HFF-Myc (cell line): ENCODE data around the gene TRH.

Experiments used
- DNase-seq: peaks from one replicate; pipeline ENCODE4 v3.0.0-alpha.2; 2011; ENCODE audit warnings: low read depth; ENCODE audit errors: extremely low read depth
- H3K4me3 ChIP-seq: replicated peaks from 2 replicates; pipeline ENCODE4 v1.5.1; 2011; ENCODE audit warnings: low read depth, mild to moderate bottlenecking, control low read depth, low read length
- TF ChIP-seq, protein P1 (sequence below): IDR thresholded peaks from 2 replicates; pipeline ENCODE4 v1.5.1; 2012; ENCODE audit warnings: mild to moderate bottlenecking, low read depth, low read length, control low read depth; ENCODE audit errors: missing control alignments

Gene TRH

DNA sequence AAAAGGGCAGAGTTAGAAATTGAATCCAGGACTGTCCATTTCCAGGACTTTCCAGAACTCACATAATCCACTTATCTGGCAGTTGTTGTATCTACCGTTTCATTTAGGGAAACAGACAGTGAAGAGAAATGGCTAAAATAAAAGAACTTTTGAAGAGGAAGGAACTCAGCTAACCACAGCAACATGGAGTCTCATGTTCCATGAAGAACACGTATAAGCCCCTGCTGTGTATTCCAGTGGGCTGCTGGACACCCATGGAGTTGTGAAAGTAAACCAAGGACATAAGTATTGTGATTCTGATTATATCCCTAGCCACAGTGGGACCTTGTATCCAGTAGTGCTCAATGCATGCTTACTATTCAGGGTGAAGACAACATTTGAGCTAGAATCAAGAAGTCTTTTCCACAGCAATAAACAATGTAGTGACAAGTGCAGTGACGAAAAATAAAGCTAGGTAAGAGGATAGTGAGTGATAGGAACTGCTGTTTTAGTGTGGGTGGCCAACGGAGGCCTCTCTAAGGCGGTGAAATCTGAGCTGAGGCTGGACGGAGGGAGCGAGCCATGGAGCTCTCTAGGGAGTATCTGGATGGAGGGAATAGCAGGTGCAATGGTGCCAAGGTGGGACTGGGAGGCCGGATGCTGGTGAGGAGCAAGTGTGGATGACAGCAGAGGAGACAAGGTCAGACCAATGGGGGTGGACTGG, 26.8 kb upstream of the TRH start:
- TF ChIP-seq, protein P1, sequence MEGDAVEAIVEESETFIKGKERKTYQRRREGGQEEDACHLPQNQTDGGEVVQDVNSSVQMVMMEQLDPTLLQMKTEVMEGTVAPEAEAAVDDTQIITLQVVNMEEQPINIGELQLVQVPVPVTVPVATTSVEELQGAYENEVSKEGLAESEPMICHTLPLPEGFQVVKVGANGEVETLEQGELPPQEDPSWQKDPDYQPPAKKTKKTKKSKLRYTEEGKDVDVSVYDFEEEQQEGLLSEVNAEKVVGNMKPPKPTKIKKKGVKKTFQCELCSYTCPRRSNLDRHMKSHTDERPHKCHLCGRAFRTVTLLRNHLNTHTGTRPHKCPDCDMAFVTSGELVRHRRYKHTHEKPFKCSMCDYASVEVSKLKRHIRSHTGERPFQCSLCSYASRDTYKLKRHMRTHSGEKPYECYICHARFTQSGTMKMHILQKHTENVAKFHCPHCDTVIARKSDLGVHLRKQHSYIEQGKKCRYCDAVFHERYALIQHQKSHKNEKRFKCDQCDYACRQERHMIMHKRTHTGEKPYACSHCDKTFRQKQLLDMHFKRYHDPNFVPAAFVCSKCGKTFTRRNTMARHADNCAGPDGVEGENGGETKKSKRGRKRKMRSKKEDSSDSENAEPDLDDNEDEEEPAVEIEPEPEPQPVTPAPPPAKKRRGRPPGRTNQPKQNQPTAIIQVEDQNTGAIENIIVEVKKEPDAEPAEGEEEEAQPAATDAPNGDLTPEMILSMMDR: no peak
- no peak overlapping the region for H3K4me3 ChIP-seq
- no peak for DNase-seq

DNA sequence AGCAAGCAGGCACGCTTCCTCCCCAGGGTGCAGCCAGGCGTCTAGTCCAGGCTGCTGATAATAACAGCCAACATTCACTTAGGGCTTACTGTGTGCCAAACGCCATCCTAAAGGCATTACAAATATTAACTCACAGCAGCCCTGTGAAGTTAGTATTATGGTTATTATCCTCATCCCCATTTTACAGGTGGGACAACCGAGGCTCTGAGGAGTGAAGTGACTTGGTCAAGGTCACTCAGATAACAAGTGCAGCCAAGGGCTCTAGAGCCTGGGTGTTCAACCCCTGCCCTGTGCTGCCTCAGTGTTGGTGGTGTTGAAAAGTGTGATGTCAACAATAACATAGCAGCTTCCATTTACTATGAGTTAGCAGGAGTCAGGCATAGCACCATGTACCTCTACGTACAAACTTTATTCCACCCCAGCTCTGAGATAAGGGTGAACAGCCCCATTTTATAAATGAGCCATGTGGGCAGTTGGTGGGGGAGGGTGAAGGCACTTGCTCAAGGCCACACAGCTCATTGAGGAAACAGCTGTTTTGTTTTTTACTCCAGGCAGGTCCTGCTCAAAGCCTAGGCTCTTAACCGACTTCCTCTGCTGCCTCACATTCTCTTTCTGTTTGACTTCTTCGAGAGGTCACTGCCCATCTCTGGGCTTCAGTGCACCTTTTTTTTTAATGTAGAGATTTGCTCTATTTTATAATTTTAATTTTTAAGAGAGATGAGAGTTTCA, 24.0 kb upstream of the TRH start:
- TF ChIP-seq, protein P1: no peak
- no peak overlapping the region for H3K4me3 ChIP-seq
- DNase-seq: no peak

DNA sequence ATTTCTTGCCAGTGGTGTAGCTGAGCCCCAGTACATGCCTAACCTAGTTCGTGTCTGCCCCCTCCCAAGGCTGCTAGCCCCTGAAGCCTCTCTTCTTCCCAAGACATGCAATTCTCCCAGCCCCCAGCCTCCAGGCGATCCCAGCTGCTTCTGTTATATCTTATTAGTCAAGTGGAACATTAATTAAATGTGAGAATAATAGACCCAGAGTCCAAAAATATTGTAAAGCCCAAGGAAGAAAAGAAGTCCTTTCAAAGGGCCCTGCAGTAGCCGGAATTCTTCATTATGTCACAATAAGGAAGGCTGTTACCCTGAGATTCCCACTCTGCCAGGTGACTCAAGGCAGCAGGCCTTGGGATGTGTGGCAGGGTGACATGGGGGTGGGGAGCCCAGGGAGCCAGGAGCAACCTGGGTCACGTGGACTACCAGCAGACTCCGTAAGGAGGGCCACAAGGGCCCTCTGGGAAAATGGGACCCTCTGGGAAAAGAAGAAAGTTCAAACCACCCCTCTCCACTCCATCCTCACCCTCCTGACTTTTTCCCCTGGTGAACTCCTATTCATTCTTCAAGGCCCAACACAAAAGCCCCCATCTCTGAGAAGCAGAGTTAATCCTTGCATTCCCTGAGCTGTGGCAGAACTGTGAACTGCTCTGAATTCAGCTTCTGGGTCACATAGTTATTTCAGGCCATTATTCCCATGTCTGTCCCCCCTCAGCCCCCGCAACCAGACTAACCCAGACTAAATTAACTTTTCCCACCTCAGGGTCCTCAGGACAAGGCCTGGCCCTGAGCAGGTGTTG, 21.8 kb upstream of the TRH start:
- H3K4me3 ChIP-seq: no peak overlapping the region
- no peak for DNase-seq
- TF ChIP-seq, protein P1: no peak

DNA sequence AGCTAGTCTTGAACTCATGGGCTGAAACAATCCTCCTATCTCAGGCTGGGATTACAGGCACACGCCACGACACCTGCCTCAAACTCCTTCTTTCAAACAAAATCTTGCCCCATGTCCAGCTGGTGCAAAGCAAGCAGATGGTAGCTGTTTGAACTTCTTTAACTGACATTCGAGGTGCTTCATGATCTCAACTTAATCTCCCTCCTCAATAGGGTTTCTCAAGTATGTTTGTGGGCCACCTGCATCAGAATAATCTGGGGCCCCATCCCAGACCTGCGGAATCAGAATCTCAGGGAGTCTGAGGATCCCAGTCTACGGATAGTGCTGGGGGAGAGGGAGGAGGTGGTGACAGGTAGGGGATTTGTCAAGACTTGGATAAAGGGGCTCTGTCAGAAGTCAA, 20.9 kb upstream of the TRH start:
- TF ChIP-seq, protein P1: no peak
- no peak overlapping the region for H3K4me3 ChIP-seq
- DNase-seq: no peak

DNA sequence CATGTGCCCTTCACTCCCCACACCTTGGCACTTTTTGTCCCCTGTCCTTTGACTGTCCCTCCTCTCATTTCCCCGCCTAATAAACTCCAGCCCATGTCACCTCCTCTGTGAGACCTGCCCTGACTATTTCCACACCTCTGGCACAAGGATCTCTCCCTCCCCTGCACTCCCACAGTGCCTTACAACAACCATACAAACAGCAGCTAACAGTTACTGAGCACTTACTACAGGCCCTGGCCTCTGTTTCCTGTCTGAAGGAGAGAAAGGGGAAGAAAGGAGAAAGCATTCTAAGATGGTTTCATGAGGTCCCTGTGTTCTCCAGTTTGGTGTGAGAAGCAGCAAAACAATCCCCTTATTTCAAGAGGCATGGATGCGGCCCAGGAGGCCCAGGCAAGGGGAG, 20.0 kb upstream of the TRH start:
- DNase-seq: no peak
- no peak overlapping the region for H3K4me3 ChIP-seq
- TF ChIP-seq, protein P1: no peak

DNA sequence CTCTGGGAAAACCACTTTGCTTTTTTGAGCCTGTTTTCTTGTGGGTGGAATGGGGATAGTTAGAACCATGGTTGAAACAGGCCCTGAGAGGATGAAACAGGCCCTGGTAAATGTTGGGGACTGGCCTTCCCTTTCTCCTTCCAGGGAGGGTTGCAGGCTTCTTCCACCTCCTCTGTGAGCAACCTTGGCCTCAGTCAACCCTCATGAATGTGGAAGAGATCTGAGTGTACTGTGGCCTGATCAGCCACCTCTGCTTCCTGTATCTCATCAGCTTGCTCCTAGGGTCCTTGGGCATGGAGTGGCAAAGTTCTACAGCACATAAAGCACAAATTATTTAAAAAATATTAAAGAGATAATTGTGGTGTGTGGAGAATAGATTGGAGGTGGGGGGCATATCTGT, 17.6 kb upstream of the TRH start:
- TF ChIP-seq, protein P1: no peak
- H3K4me3 ChIP-seq: no peak overlapping the region
- DNase-seq: no peak
